GM21717 (cell line): Measurements from ENCODE around the gene SEMA5A.

Experiments used
- ATAC-seq: cut with Tn5 transposase; IDR thresholded peaks from one replicate; pipeline ENCODE4 v1.9.1; 2021; ENCODE audit warnings: mild to moderate bottlenecking, moderate library complexity; ENCODE audit not compliant: unreplicated experiment

SEMA5A gene

DNA sequence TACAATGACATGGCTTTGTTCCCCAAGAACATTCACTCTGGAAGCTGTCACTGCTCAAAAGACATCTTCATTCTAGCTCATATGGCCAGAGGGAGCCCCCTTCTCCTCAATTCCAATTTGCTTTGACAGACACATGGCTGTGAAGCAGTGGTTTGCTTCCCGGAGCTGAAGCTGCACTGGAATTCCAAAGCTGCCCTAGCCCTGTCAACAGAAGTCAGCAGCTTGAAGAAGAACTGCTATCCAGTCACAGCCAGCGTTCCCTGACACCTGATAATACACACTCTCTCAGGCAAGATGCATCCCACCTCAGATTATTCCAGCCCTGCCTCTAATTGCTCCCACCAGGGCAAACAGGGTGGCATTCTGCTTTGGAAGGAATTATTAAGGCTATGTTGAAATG is 93.7 kb downstream of the SEMA5A start:
- no peak for ATAC-seq

DNA sequence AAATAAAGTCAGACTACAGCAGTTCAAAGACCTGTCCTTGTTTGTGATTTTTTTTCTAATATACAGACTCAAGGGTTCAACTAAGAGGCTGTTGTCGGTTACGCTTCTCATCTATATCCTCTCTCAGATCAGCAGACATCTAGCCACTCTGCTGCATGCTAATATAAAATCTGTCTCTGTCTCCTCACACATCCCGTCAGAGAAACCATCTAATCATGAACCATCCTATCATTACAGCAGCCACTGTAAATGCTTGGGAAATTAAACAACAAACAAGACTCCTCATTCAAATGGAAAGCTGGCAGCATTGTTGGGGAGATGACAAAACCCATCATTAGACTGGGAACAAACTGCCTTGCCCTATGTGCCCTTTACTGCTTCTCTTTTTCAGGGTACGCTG is 94.8 kb downstream of the SEMA5A start:
- no peak for ATAC-seq

DNA sequence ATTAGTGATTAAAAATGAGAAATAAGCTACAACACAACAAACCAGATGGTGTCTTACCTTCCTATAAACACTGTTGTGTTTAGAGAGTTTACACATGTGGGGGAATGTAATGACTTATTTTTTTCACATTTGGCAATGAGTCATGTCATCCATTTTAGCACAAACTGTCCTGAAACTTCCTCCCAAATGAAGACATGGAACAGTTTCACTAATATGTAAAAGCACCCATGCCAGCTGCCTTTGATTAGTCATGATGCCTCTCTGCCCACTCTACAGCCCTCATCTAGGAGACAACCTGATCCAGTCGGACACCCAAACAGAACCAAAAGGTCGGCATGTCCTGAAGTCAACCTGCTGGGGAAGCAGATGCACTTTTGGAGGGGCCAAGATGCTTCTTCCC is 98.2 kb downstream of the SEMA5A start:
- no peak for ATAC-seq

DNA sequence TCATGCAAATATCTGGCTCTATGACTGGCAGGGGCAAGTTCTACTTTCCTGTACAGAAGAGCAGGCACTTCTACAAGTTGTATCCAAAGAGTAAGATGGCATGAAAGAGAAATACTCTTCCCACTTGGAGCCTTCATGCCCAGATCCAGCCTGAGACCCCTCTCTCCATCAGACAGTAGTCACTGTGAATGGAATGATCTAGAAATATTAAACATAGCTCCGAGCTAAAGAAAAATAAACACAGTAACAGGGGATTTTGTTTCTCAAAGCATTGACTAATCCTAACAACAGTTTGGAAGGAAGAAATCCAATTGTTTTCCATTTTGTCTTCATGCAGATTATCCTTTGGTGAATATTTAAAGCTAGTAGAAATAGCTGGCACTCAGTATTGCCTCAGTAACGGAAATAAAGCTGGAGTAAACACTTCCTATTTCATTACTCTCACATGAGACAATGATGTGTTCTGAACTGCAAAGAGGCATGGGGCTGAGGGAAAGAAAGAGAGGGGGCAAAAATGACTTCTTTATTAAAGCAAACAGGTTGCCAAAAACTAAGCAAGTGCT is 100.0 kb downstream of the SEMA5A start:
- ATAC-seq, result no peak

DNA sequence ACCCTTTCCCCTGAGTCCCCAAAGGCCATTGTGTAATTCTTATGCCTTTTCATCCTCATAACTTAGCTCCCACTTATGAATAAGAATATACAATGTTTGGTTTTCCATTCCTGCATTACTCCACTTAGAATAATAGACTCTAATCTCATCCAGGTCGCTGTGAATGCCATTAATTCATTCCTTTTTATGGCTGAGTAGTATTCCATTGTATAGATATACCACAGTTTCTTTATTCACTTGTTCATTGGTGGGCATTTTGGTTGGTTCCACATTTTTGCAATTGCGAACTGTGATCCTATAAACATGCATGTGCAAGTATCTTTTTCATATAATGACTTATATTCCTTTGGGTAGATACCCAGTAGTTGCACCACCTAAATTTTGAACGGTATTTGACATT is 101.5 kb downstream of the SEMA5A start:
- no peak for ATAC-seq

DNA sequence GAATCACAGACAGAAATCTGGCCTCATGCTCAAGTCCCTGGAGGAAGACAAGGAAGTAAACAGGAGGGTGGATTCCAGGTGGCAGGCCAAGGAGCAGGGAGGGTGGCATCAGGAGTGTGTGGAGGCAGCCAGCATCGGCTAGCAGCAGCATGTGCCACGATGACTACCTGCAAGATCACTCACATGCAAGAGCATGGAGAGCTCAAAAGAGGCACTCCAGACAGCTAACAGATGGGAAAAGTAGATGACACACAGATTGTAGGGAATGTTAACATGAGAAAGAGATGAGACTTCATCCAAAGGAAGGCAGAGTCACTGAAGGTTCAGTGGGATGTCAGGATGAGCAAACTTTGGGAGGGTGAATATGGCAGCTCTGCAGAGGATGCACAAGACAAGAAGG is 104.3 kb downstream of the SEMA5A start:
- ATAC-seq, result no peak

DNA sequence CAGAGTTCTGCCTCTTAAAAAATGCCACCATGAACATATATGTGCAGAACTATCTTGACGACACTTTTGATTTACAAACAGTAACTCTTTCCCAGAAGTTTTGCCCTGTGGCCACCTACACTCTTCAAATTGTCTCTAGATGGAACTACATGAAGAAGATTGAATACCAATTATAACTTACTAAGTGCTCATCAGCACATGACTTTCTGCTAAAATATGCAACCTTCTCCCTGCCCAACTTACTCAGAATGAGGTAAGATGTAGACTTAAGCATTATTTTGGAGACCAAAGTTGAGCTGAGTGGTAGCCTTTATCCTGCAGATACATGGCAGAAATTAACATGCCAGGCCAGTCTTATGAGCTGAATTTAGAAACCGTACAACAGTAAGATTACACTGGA is 105.4 kb downstream of the SEMA5A start:
- ATAC-seq, result no peak

DNA sequence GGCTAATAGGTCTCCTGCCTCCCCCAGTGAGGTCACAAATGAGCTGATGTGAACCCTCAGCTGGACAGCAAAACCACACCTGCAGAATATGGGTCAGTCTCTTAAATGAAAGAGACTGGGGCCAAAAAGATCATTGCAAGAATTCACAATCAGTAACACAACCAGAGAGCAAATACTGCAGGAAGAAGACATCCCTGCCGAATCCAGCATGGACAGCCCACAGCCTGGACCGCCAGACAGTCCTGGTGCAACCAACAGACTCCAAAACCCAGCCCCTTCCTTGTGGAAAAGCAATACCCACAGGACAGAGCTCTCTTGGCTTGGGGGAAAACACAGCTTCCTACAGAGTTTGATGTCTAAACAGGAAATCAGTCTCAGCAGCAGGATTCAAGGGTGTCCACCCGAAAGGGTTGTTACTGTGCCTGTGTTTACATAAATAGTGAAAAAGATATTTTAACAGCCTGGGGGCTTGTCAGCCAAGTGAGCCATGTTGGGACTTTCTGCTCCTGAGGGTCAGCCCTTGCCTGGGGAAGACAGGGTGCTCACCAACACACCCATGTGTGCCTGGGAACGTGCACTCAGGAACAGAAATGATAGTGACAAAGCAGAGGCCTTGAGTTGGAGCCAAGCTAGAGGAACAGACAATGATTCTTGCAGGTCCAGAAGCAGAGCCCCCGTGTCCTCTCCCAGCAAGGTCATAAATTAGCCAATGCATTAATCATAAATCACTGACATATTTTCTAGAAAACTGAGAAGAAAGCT is 106.2 kb downstream of the SEMA5A start:
- ATAC-seq, result no peak

DNA sequence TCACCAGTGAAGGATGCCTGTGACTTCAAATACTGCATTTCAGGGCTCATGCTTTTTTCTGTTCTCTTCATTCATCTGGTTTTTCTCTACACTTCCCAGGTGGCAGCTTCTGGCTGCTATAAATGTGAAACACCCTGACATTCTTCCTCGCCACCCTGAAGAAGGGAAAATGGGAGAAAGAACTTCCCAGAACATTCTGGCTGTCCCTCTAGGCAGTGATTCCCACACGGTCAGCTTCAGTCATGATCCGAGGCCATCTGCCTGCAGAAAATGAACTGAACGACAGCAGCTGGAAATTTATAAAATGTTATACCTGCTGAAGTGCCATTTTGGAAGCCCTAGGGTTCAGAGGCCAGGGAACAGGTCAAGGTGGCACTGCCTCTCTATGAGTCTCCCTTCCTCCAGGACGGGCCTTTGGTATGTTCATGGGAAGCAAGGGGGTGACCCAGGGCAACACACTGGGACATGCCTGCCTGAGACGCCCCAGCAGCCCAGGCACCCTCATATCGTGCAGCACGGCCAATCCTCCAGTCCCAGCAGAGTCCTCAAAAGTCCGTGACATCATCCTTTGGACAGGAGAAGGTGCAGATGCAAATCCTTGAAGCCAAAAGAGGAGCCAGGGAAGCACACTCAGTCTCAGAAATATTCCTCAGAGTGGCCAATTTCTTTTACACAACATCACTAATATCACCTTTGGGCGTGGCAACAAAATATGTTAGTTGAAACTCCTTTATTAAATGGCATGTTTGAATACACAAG is 107.1 kb downstream of the SEMA5A start:
- no peak for ATAC-seq

DNA sequence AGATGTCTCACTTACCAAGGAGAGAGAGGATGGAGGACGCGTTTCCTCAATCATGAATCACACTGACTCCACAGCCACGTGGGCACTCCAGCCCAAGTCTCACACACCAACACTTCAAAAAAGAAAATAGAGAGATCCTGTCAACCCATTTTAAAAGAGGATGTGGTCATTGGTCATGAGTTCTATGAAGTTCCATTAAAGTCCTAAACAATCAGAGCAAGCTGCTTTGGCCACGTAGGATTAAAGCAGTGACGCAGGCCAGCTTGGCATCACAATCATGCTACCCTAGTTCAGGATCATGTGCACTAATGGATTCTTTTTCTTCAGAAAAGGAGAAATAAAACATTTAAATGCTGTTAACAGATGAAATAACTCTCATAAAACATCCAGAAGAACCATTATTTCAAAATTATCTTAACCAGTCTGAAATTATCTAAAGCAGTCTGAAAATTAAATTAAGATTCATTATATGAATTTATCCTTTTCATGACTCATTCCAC is 108.1 kb downstream of the SEMA5A start:
- ATAC-seq, result no peak

DNA sequence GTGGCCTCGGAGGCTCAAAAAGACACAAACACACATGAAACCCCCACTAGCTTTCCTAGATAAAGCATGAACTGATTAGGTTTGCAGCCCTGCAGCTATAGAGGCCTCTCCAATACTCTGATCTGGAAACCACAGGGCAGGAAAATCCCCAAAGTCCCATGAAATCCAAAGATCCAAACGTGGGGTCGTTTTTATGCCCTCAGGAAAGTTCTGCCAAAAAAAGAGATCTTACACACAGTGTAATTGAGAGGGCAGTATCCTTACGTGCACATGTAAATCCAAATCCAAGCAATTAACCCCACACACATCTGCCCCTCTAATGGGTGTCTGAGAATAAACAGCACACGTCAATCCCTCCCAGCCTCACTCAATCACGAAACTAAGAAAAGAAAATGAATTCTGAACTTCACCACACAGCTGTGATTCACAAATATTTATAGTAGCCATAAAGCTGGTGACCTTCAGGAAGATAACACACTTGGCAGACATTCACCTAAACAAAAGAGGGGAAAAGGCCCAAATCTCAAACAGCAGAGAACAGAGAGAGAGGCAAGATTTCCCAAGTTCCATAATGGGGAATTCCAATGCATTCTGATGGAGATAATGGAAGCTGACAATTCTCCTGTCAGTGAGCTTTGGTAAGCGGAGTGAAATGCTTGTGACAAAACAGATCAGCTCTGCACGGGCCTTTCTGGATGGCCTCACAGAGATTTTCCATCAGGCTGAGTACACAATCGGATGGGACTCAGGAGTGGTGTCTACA is 114.2 kb downstream of the SEMA5A start:
- ATAC-seq, result no peak

DNA sequence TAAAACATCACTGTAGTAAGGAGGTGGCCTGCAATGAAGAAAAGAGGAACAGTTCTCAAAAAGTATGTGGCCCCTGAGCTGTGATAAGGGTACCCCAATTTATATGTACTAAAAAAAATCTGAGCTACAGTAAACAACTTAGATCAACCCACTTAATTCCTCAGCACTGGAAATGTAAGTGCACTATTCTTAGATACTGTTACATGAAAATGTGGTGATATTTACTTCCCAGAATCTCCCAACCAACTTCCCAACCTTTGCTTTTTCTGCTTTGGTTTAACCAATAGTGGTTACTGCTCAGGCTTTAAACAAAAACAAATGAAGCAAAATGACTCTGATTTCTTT is 114.8 kb downstream of the SEMA5A start:
- no peak for ATAC-seq

DNA sequence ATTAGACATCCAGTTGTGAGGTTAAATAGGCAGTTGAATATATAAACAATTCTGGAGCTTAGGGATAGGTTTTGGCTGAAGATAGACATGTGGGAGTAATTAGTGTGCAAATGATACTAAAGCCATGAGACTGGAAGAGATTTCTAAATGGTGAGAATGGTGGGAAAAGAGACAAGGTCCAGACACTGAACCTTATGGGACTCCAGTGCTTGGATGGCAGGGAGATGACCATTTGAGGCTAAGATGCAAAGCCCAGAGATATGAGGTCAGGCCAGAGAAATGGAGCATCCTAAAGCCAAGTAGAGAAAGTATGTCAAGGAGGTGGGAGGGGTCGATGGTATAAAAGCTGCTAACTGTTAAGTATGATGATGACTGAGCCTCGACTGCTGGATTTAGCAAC is 115.6 kb downstream of the SEMA5A start:
- ATAC-seq, result no peak

DNA sequence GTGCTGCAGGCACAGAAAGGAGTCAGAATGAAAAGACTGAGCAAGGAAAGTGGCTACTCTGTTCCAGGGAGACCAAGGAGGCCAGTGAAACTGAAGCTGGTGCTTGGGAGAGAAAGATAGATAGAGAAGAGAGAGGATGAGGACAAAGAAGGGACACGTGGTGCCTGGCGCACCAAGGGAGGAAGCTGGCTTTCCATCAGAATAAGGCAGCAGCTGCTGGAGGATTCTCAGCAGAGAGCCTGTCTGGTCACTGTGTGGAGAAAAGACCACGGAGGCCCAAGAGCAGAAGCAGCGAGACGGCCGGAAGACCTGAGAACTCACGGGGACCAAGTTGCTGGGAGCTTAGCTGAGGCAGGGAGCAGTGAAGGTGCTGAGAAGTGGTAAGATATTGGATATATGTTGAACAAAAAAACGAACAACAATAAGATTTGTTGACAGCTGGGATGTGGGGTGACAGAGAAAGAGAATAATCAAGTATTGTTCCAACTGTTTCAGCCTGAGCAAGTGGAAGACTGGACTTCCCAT is 116.1 kb downstream of the SEMA5A start:
- no peak for ATAC-seq

DNA sequence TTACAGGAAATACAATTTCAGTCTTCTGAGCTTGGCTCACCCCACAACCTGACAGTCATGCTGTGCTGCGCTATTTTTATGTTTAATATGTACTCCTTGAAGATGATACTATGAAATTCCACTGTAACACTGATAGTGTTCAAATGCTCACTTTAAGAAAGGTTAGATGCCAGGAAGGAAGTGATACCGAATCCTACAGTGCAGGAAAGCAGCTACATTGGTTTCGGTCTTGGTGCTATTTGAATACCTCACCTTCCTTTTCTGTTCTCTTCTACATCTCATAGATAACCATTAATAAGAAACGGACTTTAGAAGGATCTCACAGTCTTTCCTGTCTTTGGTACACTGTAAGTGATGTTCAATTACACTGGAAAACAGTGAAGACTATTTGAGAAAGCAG is 117.6 kb downstream of the SEMA5A start:
- ATAC-seq, result no peak

DNA sequence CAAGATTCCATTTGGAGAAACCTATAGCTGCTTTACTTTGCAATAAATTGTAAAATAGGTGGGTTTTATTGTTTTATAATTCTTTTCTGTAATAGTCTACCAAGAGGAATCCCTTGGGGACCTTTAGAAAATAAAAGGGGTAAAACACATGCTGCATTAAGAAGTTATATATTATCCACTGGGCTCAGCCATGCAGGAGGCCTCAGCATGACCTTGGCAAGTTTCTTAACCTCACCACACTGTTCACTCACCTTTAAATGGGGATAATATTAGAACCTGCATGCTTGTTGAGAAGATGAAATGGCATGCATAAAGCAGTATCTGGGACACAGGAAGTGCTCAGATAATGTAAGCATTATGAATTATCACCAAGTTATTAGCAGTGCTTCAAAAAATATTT is 120.2 kb downstream of the SEMA5A start:
- no peak for ATAC-seq

DNA sequence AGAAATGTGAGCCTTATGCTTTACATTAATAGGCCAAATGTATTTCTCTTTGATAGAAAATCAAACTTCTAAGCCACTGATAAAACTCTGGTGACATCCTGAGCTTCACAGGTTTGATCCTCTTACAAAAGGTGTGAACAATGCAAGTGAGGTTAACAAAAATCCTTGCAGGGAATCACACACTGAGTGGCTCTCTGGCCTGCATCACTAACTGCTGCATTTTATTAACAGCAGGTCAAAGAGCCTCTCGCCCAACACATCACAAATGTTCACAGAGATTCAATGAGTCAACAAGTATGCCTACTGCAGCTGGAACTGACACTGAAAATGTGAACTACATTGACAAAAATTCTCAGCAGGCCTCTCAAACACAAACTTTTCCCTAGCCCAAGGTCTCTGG is 122.3 kb downstream of the SEMA5A start:
- no peak for ATAC-seq

DNA sequence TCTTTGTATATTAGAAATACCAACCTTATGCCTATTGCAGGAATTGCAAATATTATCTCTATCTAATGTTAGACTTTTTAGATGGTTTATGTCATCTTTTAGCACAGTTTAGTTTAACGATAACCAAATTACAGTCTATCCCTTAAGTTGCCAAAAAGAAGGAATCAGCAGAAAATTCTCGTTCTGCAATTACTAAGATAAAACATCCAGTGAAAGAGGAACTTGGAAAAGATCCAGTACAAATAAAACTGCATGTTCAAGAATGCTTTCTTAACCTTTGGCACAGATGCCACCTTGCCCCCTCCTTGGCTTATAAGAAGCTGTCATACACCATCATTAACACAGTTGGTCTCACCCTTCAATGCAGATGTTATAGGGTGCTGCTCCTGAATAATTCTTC is 124.0 kb downstream of the SEMA5A start:
- no peak for ATAC-seq

DNA sequence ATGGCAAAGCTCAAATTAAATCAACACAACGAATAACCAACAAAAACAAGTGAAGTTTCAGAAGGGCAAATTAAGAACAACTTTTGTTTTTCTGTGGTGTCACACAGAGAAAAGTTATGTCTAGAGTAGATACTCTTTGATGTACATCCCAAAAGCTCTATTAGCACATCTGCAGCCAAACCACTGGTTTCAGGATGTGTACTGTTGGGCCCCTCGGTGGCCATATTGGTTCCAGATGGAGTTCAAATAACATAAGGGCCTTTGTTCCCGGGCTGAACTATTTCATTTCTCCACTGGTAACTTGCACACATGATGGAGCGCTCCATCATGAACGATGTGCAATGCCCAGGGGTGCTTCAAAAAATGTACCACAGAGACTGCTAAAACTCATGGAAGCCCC is 126.1 kb downstream of the SEMA5A start:
- ATAC-seq, result no peak

DNA sequence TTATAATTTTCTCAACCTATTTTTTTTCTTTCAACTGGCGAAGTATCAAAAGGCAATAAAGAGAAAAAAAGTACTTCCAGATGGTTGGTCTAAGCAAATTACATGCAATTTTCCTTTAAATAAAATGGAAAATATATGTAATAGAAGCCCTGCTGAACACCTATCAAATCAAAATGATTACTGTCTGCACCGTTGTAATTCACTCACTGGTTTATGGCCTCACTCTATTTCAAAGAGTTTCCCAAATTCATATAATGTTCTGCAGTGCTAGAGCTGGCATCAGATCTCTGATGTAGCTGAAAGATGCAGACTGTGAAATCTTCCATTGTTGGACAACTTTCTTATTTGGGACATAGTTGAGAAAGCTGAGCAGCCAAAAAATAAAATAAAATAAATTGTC is 130.3 kb downstream of the SEMA5A start:
- ATAC-seq, result no peak

DNA sequence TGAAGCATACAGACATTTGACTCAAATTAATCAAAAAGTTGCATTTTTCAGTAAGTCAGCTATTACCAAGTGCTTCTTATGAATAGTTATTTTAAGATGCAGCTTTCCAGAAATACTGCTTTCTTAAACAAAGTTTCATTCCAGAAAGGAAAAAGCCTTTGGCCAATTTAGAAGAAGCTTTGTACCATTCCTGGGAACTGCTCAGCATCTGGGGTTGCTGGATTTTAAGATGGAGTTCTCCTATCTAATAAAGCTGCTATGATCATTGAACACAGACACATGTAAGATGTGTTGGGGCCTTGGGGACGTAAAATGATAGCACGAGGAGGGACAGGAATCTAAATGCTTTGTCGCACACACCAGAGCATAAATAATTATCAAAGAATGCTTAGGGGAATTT is 130.8 kb downstream of the SEMA5A start:
- ATAC-seq, result no peak
